ENCODE measurements around the gene URAD.

URAD gene

DNA sequence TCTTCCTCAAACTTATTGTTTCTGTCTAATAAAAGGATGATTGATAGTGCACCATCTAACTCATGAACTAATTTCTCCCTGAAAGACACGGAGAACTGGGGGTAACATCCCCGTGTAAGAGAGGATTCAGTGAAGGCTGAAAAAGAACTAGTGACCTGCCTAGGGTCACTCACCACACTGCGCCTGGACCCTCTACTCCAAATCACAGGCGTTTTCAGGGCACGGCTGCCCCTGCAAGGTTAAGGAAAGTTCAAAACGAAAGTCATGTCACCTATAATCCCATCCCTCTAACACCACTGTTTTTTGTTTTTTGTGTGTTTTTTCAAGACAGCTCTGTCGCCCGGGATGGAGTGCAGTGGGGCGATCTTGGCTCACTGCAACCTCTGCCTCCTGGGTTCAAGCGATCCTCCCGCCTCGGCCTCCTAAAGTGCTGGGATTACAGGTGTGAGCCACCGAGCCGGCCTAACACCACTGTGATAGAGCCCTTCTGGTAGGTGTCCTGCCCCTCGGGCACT is 8.7 kb downstream of the URAD start:
- DNase-seq (ENCODE audit: low read depth): no peak
- TF ChIP-seq, protein P1, sequence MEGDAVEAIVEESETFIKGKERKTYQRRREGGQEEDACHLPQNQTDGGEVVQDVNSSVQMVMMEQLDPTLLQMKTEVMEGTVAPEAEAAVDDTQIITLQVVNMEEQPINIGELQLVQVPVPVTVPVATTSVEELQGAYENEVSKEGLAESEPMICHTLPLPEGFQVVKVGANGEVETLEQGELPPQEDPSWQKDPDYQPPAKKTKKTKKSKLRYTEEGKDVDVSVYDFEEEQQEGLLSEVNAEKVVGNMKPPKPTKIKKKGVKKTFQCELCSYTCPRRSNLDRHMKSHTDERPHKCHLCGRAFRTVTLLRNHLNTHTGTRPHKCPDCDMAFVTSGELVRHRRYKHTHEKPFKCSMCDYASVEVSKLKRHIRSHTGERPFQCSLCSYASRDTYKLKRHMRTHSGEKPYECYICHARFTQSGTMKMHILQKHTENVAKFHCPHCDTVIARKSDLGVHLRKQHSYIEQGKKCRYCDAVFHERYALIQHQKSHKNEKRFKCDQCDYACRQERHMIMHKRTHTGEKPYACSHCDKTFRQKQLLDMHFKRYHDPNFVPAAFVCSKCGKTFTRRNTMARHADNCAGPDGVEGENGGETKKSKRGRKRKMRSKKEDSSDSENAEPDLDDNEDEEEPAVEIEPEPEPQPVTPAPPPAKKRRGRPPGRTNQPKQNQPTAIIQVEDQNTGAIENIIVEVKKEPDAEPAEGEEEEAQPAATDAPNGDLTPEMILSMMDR (conservative IDR thresholded peaks at IDR 0.05; ENCODE audit: low read length): no peak
- H3K4me3 ChIP-seq (ENCODE audit: low read length): no peak overlapping the region

DNA sequence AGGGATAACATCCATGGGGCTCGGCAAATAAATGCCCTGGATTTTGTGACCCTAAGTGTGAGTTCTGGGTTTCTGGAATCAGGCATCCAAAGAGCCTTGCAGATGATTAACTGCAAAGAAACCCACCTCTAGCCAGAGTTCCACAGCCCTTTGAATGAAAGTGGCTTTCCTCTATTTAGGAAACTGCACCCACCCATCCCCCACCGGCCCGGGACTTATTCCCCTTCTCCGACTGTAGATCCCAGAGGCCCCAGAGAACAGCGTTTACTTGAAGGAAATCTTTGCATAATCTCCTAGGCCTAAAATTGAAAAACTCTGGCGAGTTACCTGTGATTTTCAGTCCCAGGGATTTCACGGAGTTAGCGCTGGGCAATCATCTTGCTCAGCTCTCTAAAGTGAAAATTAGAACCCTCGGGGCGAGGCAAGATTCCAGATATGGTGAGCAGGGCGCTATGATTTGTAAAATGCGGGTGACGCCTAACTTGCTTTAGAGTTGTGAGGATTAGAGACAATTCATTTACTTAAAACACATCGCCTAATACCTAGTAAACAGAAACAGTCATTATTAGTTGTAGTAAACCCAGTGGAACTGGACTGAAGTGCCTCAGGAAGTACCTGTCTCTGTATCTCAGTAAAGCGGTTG is 9.4 kb downstream of the URAD start:
- TF ChIP-seq, protein P1 (conservative IDR thresholded peaks at IDR 0.05; ENCODE audit: low read length): no peak
- no peak for DNase-seq (ENCODE audit: low read depth)
- no peak overlapping the region for H3K4me3 ChIP-seq (ENCODE audit: low read length)

DNA sequence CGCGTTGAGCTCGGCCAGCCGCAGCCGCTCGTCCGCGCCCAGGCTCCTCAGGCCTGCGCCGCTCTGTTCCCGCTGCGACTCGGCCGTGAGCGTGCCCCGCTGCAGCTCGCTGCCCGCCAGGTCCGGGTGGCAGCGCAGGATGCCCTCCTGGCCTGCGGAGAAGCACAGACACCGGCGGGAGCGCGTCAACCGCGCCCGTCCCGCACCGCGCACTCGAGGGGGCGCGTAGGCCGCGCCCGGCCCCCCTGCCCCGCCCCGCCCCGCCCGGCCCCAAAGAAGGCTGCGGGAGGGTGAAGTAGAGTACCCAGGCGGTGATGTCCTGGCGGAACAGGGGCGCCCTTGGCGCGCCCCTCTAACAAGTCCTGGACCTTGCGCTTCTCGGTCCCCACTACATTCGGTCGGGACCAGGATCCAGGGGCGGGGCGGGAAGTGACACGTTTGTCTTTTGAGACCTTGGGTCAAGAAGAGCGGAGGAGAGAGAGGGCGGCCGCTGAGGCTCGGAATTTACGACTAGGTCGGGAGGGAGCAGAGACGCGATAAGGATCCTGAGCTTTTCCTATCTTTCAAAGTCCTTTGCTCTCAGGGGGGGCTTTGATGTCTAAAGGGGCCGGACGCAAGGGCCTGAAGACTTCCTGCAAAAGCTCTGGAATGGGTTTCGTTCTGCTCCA is 10.1 kb downstream of the URAD start:
- no peak overlapping the region for H3K4me3 ChIP-seq (ENCODE audit: low read length)
- no peak for DNase-seq (ENCODE audit: low read depth)

DNA sequence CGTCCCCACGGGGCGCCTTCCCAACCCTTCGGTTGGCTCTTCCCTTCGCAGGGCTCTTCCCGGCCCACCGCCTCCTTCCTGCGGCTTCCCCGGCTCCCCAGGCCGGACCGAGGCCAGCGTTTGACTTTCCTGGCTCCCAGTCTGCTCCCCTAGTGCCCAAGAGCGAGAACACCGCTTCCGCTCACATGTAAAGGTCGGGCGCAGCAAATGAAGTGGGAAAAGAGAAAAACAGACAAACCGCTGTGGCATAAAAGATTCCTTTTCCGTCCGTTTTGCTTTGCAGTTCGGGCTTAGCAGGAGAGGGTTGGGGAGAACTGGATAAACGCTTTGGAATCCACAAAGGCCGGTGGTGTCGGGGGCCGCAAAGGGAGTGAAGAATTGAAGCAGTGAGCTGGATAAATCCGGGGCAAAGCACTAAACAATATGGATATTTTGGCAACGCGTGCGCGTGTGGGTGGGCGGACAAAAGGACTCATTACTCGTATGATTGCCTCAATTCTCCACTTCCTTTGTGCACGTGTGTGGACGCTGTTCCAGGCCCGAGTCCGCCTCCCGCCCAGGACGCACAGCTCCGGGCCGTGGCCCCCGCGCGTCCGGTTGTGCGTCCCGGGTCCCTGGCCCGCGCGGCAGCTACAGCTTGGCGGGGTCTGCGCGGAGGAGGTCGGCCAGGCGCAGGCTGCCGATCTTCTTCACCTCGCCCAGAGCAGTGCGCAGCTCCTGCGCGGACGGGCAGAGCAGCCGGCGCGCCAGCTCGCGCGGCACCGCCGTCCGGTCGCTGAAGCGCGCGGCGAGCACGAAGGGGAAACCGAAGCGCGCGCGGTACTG is 10.8 kb downstream of the URAD start:
- TF ChIP-seq, protein P1 (conservative IDR thresholded peaks at IDR 0.05; ENCODE audit: low read length): no peak
- DNase-seq (ENCODE audit: low read depth): no peak
- H3K4me3 ChIP-seq (ENCODE audit: low read length): no peak overlapping the region

More for the DNA sequence above, 10.1 kb downstream of the URAD start:
- TF ChIP-seq, protein P1 (conservative IDR thresholded peaks at IDR 0.05; ENCODE audit: low read length): no peak

DNA sequence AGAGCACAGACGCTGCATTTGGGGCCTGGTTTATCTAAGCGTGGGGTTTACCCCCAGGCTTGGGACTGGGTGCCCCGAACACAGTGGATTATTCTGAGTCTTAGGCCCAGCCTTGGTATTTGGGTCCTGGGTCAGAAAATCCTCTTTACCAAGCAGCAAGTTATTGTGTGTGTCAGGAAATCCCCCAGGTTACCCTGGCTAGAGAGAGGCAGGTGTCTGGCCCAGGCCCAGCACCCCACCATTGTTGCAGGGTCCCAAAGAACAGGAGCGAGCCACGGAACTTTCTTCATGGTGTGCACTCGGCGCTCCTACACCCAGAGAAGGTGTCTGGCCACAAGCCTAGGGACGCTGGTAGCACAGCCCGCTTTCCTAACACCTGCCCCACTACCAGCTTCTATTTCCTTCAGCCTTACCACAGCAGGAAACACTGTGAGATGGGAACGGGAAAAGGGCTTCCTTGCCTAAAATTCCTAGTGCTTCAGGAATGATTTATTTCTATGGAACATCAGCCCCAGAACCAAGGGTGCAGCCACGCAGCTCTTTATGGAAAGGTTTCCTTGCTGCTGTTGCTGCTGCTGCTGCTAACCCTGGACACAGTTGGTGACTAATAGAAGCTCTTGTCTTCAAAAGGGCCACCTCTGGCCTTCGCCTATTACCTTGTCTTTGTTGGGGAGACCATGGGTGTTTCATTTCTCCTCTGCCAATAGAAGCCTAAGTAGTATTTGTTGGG is 12.0 kb downstream of the URAD start:
- H3K4me3 ChIP-seq (ENCODE audit: low read length): no peak overlapping the region
- TF ChIP-seq, protein P1 (conservative IDR thresholded peaks at IDR 0.05; ENCODE audit: low read length): no peak
- DNase-seq (ENCODE audit: low read depth): no peak

DNA sequence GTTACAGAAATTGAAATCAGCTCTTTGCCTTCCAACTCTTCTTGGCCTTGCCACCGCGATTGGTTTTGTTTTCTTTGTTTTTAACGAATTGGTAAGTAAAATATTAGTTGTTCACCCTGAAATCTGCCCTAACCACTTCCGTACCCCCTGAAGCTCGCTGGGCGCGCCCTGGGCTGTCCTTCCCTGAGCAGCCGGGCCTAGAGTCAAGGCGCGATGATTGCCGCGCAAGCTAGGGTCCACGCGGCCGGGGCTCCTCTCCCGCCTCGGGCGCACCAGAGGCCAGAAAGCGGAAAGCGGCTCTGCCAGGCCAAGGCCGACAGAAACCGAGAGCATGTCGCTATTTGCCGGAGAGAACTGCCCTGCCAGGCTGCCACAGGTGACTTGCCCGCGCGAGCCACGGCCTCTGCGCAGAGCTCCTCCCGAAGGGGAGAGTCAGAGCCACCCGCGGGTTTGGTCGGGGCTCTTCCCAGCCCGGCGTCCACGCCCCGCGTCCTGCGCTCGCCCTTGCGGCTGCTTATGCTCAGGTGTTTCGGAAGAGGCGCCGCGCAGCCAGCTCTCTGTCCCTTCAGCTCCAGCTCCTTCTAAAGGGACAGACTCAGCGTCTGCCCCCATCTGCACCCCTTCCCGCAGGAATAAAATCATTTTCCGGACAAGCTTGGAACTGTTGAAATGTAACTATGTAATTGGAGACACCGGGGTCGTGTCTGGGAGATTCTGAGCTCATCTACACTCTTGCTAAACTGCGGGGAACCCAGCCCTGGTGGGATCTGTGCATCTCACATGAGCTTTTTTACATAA is 12.7 kb downstream of the URAD start:
- DNase-seq (ENCODE audit: low read depth): no peak
- TF ChIP-seq, protein P1 (conservative IDR thresholded peaks at IDR 0.05; ENCODE audit: low read length): no peak
- no peak overlapping the region for H3K4me3 ChIP-seq (ENCODE audit: low read length)
